Activated CD8-positive, alpha-beta memory T cell treated with anti-CD3 and anti-CD28 coated beads, Interleukin-2, amount 50 U/mL, for 48 hours (primary cell): ENCODE measurements around the gene CYRIA.

Experiments
- DNase-seq: peaks from one replicate; pipeline ENCODE4 v3.0.0-alpha.2; 2020

CYRIA gene

GRCh38 chr2:16626997-16627605, 38.5 kb downstream of the CYRIA start:
- no peak for DNase-seq

GRCh38 chr2:16626497-16626896, 39.1 kb downstream of the CYRIA start:
- no peak for DNase-seq

- no peak for DNase-seq
Observed at GRCh38 chr2:16625759-16626158, 39.9 kb downstream of the CYRIA start.

- no peak for DNase-seq
Observed at GRCh38 chr2:16625201-16625729, 40.4 kb downstream of the CYRIA start.

GRCh38 chr2:16624436-16624780, 41.2 kb downstream of the CYRIA start:
- DNase-seq: no peak

GRCh38 chr2:16623564-16624435, 41.8 kb downstream of the CYRIA start:
- no peak for DNase-seq

GRCh38 chr2:16623031-16623430, 42.6 kb downstream of the CYRIA start:
- DNase-seq: no peak

GRCh38 chr2:16622399-16622968, 43.1 kb downstream of the CYRIA start:
- DNase-seq: no peak

GRCh38 chr2:16621316-16621715, 44.3 kb downstream of the CYRIA start:
- no peak for DNase-seq

- no peak for DNase-seq
Observed at GRCh38 chr2:16620590-16620989, 45.0 kb downstream of the CYRIA start.

- DNase-seq: no peak
Observed at GRCh38 chr2:16619576-16620245, 45.9 kb downstream of the CYRIA start.

GRCh38 chr2:16617282-16618266, 48.1 kb downstream of the CYRIA start:
- DNase-seq: no peak
